Epidermal melanocyte (primary cell): Measurements from ENCODE around the gene NUDT11.
"Not testable (repeated sequence)": the region's sequence is repeated elsewhere in the genome, so short reads cannot be mapped to it uniquely, and the experiment has no call there.

Experiments used
- DNase-seq: peaks from one replicate; pipeline ENCODE4 v3.0.0; 2011; ENCODE audit warnings: low spot score; ENCODE audit not compliant: insufficient read length

Gene NUDT11

GRCh38 chrX:51496501-51497291 lies at the start of gene NUDT11:
NUDT11 (minus strand) TSS chrX:51496592; CDS start chrX:51496444, 148 bp downstream.
- DNase-seq: peak; percentile 13

- DNase-seq: no peak
Measured at GRCh38 chrX:51520393-51520792, 24.0 kb upstream of the NUDT11 start.

- DNase-seq: not testable (repeated sequence)
Measured at GRCh38 chrX:51519131-51519530, 22.7 kb upstream of the NUDT11 start.

- DNase-seq: no peak
Measured at GRCh38 chrX:51507551-51507950, 11.2 kb upstream of the NUDT11 start.

DNA sequence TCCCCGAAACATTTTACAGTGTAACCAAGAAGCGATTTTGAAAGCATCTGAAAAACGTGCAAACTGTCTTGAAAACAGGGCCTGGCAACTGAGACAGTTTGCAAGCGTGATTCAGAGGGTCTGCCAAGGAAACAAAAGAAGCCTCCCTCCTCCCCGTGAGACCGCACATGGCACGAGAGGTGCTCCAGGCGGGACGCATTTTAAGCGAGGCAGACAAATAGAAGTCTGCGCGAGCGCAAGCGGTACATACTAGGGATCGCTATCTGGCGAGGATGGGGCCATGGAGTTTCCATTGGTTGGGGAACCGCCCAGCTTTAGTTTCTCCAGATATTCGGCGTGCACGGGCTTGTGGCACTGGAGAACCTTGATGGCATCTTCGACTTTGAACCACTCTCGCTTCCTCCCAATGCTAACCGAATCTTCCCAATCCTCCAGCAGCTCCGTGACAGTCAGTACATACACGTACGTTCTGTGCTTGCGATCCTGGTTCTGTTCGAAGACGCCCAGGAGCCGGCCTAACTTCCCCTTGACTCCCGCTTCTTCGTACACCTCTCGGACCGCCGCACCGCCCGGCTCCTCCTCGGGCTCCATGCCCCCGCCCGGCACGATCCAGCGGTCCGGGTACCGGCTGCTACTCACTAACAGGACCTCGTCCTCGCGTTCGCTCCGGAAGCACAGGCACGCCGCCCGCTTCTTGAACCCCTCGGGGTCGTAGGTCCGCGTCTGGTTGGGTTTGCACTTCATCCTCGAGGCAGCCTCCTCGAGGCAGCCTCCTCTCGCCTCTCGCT lies 497 bp downstream of the NUDT11 start:
- not testable (repeated sequence) for DNase-seq

DNA sequence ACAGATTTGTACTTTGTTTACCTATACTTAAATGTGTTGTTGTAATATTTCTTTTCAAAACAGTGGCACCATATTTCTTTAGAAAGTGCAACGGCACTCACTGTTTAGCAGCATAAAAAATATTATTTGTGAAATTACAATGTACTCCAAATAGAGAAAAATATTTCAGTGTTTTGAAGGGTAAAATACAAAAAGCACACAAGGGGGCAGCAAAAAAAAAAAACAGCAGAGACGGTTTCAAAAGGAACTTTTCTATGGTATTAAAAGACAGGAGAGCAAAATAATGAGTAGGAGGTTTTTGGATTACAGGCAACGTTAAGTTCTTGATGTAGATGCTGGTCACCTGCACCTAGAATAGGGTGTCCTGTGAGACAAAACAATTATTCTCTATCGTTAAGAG lies 2.0 kb downstream of the NUDT11 start:
- DNase-seq: no peak

- no peak for DNase-seq
Measured at GRCh38 chrX:51487960-51488267, 8.5 kb downstream of the NUDT11 start.

- DNase-seq: no peak
Measured at GRCh38 chrX:51484616-51485015, 11.8 kb downstream of the NUDT11 start.

GRCh38 chrX:51482411-51482810 lies 14.0 kb downstream of the NUDT11 start:
- DNase-seq: not testable (repeated sequence)

- no peak for DNase-seq
Measured at GRCh38 chrX:51476930-51477329, 19.5 kb downstream of the NUDT11 start.

DNA sequence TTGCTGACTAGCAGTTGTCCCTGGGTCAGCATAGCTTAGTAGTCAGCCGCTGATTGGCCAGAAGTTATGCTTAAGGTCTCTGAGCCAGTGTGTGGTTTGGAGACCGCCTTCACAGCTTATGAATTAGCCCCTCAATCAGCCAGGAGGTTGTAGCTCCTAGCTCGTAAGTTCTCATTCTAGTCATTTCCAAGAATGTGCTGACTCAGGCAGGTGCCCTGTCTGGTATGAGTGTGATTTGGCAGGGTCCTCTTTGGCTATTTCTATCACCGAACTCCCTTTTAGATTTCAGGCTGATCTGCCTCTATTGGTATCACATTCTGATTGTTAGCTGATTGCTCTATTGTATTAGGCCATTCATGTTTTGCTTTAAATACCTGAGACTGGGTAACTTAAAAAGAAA lies 33.1 kb downstream of the NUDT11 start:
- no peak for DNase-seq

DNA sequence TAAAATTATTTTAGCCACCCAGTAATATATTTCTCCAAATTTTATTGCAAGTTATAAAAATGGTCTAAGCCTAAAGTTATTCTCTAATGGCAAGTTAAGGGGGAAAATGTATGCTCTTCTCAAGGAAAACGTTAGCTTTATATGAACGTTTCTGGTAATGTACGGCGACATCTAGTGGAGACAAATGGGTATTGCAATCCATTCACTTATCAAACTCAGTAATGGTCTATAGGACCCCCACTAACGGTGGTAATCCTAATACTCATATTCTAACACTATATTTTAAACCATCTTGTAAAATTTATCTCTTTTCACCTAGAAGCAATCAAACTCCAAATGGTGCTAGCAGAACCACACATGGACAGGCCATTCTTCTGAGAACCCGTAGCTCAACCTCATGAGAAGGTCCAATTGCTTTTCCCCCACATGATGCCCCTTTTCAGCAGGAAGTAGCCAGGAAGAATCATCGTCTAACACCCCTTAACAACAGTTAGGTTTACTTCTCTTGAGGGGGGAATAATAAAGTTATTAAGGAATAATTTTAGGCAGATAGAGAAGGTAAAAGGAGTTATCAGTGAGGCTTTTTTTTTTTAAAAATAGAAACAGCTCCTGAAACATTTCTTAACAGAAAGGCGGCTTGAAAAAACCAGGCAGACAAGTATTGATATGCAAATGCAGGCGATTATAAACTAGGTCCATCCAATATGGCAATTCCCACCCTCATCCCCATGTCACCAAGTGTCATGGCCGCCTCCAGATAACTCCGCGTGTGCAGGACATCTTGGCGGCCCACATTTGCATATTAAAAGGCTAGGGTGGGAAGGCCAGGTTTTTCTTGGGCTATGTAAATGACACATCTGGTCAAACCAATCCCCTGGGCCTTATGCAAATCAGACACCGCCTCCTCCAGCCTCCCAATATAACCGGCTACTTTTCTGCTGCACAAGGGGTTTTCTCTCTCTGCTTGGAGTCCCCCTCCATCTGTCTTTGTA lies 35.0 kb downstream of the NUDT11 start:
- peak; percentile 22 for DNase-seq

DNA sequence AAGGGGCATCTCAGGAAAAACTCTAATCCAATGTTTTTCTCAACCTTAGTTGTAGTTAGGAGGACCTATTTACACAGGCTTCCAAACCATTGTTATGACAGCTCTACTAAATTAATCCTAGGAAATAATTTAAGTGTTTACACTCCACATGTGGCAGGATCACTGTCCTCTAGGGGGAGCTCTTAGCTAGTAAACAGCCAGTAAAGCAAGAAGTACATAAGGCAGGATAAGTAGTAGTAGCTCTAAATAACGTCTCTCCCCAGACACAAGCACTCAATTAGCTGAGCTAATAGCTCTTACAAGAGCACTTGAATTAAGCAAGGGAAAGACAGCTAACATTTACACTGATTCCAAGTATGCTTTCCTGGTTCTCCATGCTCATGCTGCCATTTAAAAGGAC lies 37.3 kb downstream of the NUDT11 start:
- no peak for DNase-seq

DNA sequence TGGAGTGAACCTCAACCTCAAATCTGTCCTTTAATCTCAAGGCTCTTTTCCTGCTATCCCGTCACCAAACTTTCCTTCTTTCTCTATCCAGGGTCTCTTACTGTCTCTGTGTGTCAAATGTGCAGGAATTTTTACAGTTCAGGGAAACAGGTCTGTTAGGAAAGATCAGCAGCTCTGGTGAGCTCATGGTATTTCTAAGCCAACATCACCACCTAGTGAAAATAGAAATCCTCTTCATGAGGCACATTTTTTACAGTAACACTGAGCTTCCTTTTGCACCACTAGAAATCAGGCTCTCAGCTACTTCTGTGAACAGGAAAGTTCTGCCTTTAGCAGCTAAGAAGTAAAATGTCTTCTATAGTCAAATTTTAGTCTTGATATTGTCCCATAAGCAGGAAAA lies 39.6 kb downstream of the NUDT11 start:
- no peak for DNase-seq

- DNase-seq: no peak
Measured at GRCh38 chrX:51456246-51456645, 40.1 kb downstream of the NUDT11 start.

DNA sequence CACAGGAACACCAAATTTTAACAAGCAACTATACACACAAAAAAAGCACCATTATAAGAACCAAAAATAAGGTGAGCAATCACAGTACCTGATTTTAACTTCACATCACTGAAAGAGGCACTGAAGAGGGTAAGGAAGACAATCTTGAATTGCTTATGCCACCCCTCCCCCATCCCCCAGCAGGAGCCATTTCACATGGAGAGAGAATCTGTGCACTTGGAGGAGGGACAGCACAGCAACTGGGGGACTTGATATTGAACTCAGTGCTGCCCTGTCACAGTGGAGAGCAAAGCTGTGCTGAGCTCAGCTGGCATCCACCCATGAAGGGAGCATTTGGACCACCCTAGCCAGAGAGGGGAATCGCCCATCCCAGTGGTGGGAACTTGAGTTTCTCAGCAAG lies 56.0 kb downstream of the NUDT11 start:
- DNase-seq: no peak
